HTR-8/SVneo (cell line): ENCODE measurements around the gene TREX2.

Source experiments
- DNase-seq: peaks from one replicate; pipeline ENCODE4 v3.0.0; 2011; ENCODE audit warnings: low spot score, mixed read lengths; ENCODE audit not compliant: insufficient read length
- FAIRE-seq: peaks from 2 replicates; lab custom pipeline; 2011; peaks lifted over from hg19 to GRCh38; lab: Jason Lieb, UNC

TREX2 gene

GRCh38 chrX:153394612-153395011, 51.2 kb downstream of the TREX2 start:
- DNase-seq (no peak), FAIRE-seq (no peak)
